ENCODE results near the gene HIVEP3. TPM values are rescaled to one million over a fixed set of nuclear protein-coding genes. Genes with fewer than 3 reads are reported as not detected.

Gene HIVEP3
- total RNA-seq, 1 experiment from 2014 or later: 0.55 TPM

GRCh38 chr1:41866285-41866684 lies 52.4 kb downstream of the HIVEP3 start:
- CTCF ChIA-PET: interaction anchor here (0.6 to 0.9 kb wide), 2 partner anchors 291 to 353 kb away, joined by 3 read pairs; no protein-coding TSS in a partner anchor
- H3K9me3 Mint-ChIP-seq: no peaks in the 10 kb centered on the region
- no peak overlapping the region for H3K27ac Mint-ChIP-seq
- TF ChIP-seq NR2C2 (CRISPR knock-in tag; IDR thresholded peaks at IDR 0.05): no peak
- TF ChIP-seq NFYB (CRISPR knock-in tag; conservative IDR thresholded peaks at IDR 0.05; ENCODE audit: low read depth): no peak
- TF ChIP-seq ZNF121 (CRISPR knock-in tag; IDR thresholded peaks at IDR 0.05): no peak
- TF ChIP-seq ESRRA (CRISPR knock-in tag; IDR thresholded peaks at IDR 0.05; ENCODE audit: borderline replicate concordance): no peak
- no peak for TF ChIP-seq ERG (CRISPR knock-in tag; IDR thresholded peaks at IDR 0.05)
- no peak for TF ChIP-seq CBFB (CRISPR knock-in tag; IDR thresholded peaks at IDR 0.05; ENCODE audit: low read depth)
- no peak for TF ChIP-seq ZNF671 (CRISPR knock-in tag; IDR thresholded peaks at IDR 0.05)
- no peak for TF ChIP-seq CREB1 (CRISPR knock-in tag; IDR thresholded peaks at IDR 0.05)
- TF ChIP-seq STAT6 (CRISPR knock-in tag; conservative IDR thresholded peaks at IDR 0.05; ENCODE audit: low read depth): no peak
- TF ChIP-seq NFATC4 (CRISPR knock-in tag; IDR thresholded peaks at IDR 0.05): no peak
- TF ChIP-seq NR1H2 (CRISPR knock-in tag; IDR thresholded peaks at IDR 0.05): no peak
- TF ChIP-seq E2F5 (CRISPR knock-in tag; IDR thresholded peaks at IDR 0.05): no peak
- TF ChIP-seq AFF4 (CRISPR knock-in tag; IDR thresholded peaks at IDR 0.05; ENCODE audit: borderline replicate concordance): no peak
- TF ChIP-seq ZNF138 (CRISPR knock-in tag; conservative IDR thresholded peaks at IDR 0.05): no peak
- no peak for TF ChIP-seq ZNF396 (CRISPR knock-in tag; IDR thresholded peaks at IDR 0.05; ENCODE audit: borderline replicate concordance)
- TF ChIP-seq PREB (CRISPR knock-in tag; IDR thresholded peaks at IDR 0.05; ENCODE audit: borderline replicate concordance): no peak
- TF ChIP-seq ZNF425 (CRISPR knock-in tag; conservative IDR thresholded peaks at IDR 0.05): no peak
- TF ChIP-seq TEAD1 (CRISPR knock-in tag; IDR thresholded peaks at IDR 0.05): no peak
- TF ChIP-seq IRF1 (CRISPR knock-in tag; IDR thresholded peaks at IDR 0.05): no peak
- H3K4me1 Mint-ChIP-seq: peaks cover 48% of the 10 kb centered on the region
- H3K4me3 Mint-ChIP-seq: no peak overlapping the region
- ATAC-seq: no peak
- POLR2A ChIA-PET: no interaction called here
- no peaks in the 10 kb centered on the region for H3K36me3 Mint-ChIP-seq
- DNase-seq (ENCODE audit: low spot score): no peak
- H3K27me3 Mint-ChIP-seq (ENCODE audit: low read depth): no peaks in the 10 kb centered on the region

All from WTC11 (cell line).